ENCODE results near the gene TMC7.

GRCh38 chr16:18948372-18949020 is 35.2 kb upstream of the TMC7 start:
- TF ChIP-seq ZBTB8A (tag by site-specific recombination; IDR thresholded peaks at IDR 0.05) (no peak), ZNF830 (tag by site-specific recombination; IDR thresholded peaks at IDR 0.05; ENCODE audit: low read depth) (no peak), PRDM4 (tag by site-specific recombination; IDR thresholded peaks at IDR 0.05) (no peak), ZNF510 (tag by site-specific recombination; IDR thresholded peaks at IDR 0.05; ENCODE audit: insufficient replicate concordance) (no peak), ZNF302 (tag by site-specific recombination; IDR thresholded peaks at IDR 0.05; ENCODE audit: low read depth) (no peak), FEZF1 (tag by site-specific recombination; IDR thresholded peaks at IDR 0.05) (no peak), ZNF155 (tag by site-specific recombination; IDR thresholded peaks at IDR 0.05) (no peak)
- TF ChIP-seq, protein P1, sequence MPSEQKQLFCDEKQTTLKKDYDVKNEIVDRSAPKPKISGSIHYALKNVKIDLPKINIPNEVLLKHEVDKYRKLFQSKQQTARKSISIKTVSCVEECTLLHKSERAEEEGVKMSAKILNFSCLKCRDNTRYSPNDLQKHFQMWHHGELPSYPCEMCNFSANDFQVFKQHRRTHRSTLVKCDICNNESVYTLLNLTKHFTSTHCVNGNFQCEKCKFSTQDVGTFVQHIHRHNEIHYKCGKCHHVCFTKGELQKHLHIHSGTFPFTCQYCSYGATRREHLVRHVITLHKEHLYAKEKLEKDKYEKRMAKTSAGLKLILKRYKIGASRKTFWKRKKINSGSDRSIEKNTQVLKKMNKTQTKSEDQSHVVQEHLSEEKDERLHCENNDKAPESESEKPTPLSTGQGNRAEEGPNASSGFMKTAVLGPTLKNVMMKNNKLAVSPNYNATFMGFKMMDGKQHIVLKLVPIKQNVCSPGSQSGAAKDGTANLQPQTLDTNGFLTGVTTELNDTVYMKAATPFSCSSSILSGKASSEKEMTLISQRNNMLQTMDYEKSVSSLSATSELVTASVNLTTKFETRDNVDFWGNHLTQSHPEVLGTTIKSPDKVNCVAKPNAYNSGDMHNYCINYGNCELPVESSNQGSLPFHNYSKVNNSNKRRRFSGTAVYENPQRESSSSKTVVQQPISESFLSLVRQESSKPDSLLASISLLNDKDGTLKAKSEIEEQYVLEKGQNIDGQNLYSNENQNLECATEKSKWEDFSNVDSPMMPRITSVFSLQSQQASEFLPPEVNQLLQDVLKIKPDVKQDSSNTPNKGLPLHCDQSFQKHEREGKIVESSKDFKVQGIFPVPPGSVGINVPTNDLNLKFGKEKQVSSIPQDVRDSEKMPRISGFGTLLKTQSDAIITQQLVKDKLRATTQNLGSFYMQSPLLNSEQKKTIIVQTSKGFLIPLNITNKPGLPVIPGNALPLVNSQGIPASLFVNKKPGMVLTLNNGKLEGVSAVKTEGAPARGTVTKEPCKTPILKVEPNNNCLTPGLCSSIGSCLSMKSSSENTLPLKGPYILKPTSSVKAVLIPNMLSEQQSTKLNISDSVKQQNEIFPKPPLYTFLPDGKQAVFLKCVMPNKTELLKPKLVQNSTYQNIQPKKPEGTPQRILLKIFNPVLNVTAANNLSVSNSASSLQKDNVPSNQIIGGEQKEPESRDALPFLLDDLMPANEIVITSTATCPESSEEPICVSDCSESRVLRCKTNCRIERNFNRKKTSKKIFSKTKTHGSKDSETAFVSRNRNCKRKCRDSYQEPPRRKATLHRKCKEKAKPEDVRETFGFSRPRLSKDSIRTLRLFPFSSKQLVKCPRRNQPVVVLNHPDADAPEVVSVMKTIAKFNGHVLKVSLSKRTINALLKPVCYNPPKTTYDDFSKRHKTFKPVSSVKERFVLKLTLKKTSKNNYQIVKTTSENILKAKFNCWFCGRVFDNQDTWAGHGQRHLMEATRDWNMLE (tag by site-specific recombination; conservative IDR thresholded peaks at IDR 0.05; ENCODE audit: low read depth) = no peak
- TF ChIP-seq, protein P2, sequence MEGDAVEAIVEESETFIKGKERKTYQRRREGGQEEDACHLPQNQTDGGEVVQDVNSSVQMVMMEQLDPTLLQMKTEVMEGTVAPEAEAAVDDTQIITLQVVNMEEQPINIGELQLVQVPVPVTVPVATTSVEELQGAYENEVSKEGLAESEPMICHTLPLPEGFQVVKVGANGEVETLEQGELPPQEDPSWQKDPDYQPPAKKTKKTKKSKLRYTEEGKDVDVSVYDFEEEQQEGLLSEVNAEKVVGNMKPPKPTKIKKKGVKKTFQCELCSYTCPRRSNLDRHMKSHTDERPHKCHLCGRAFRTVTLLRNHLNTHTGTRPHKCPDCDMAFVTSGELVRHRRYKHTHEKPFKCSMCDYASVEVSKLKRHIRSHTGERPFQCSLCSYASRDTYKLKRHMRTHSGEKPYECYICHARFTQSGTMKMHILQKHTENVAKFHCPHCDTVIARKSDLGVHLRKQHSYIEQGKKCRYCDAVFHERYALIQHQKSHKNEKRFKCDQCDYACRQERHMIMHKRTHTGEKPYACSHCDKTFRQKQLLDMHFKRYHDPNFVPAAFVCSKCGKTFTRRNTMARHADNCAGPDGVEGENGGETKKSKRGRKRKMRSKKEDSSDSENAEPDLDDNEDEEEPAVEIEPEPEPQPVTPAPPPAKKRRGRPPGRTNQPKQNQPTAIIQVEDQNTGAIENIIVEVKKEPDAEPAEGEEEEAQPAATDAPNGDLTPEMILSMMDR (tag by site-specific recombination; IDR thresholded peaks at IDR 0.05) = no peak
- TF ChIP-seq, protein P3, sequence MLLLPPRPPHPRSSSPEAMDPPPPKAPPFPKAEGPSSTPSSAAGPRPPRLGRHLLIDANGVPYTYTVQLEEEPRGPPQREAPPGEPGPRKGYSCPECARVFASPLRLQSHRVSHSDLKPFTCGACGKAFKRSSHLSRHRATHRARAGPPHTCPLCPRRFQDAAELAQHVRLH (tag by site-specific recombination; IDR thresholded peaks at IDR 0.05) = no peak
- TF ChIP-seq, protein P4, sequence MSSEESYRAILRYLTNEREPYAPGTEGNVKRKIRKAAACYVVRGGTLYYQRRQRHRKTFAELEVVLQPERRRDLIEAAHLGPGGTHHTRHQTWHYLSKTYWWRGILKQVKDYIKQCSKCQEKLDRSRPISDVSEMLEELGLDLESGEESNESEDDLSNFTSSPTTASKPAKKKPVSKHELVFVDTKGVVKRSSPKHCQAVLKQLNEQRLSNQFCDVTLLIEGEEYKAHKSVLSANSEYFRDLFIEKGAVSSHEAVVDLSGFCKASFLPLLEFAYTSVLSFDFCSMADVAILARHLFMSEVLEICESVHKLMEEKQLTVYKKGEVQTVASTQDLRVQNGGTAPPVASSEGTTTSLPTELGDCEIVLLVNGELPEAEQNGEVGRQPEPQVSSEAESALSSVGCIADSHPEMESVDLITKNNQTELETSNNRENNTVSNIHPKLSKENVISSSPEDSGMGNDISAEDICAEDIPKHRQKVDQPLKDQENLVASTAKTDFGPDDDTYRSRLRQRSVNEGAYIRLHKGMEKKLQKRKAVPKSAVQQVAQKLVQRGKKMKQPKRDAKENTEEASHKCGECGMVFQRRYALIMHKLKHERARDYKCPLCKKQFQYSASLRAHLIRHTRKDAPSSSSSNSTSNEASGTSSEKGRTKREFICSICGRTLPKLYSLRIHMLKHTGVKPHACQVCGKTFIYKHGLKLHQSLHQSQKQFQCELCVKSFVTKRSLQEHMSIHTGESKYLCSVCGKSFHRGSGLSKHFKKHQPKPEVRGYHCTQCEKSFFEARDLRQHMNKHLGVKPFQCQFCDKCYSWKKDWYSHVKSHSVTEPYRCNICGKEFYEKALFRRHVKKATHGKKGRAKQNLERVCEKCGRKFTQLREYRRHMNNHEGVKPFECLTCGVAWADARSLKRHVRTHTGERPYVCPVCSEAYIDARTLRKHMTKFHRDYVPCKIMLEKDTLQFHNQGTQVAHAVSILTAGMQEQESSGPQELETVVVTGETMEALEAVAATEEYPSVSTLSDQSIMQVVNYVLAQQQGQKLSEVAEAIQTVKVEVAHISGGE (tag by site-specific recombination; conservative IDR thresholded peaks at IDR 0.05; ENCODE audit: low read depth) = no peak

Measured in HEK293 (cell line).